ENCODE results near the gene SGK1. TPM values are rescaled to one million over a fixed set of nuclear protein-coding genes. Genes with fewer than 3 reads are reported as not detected.

The SGK1 gene
- total RNA-seq, 4 donors from 2014 or later = 78.8 to 221 (median 164) TPM

- no peak for TF ChIP-seq CTCF (IDR thresholded peaks at IDR 0.05; ENCODE audit: low read depth)
These were observed 87.7 kb downstream of the SGK1 start for GRCh38 chr6:134230087-134230700.

- no peak for TF ChIP-seq CTCF (IDR thresholded peaks at IDR 0.05; ENCODE audit: low read depth)
These were observed 88.4 kb downstream of the SGK1 start for GRCh38 chr6:134229520-134229919.

GRCh38 chr6:134223796-134224420 is 94.0 kb downstream of the SGK1 start:
- TF ChIP-seq CTCF (IDR thresholded peaks at IDR 0.05; ENCODE audit: low read depth) = no peak

GRCh38 chr6:134221250-134221649 is 96.7 kb downstream of the SGK1 start:
- no peak for TF ChIP-seq CTCF (IDR thresholded peaks at IDR 0.05; ENCODE audit: low read depth)

- no peak for TF ChIP-seq CTCF (IDR thresholded peaks at IDR 0.05; ENCODE audit: low read depth)
These were observed 100.1 kb downstream of the SGK1 start for GRCh38 chr6:134217798-134218140.

GRCh38 chr6:134217105-134217797 is 100.7 kb downstream of the SGK1 start:
- TF ChIP-seq CTCF (IDR thresholded peaks at IDR 0.05; ENCODE audit: low read depth) = no peak

- TF ChIP-seq CTCF (IDR thresholded peaks at IDR 0.05; ENCODE audit: low read depth) = no peak
These were observed 101.5 kb downstream of the SGK1 start for GRCh38 chr6:134216301-134217010.
